Activated T-cell treated with anti-CD3 and anti-CD28 coated beads, Interleukin-2, amount 50 U/mL, for 24 hours (primary cell): Measurements from ENCODE around the gene ZNF547.

Experiments used
- DNase-seq: peaks from one replicate; pipeline ENCODE4 v3.0.0-alpha.2; 2020
- H3K27ac Mint-ChIP-seq: 2 replicates; pipeline ENCODE4 v1.8.0; 2020; ENCODE audit warnings: mild to moderate bottlenecking, mixed read lengths
- H3K27me3 Mint-ChIP-seq: 2 replicates; pipeline ENCODE4 v1.8.0; 2020; ENCODE audit warnings: mixed read lengths
- H3K36me3 Mint-ChIP-seq: 2 replicates; pipeline ENCODE4 v1.8.0; 2020; ENCODE audit warnings: low read depth, mixed read lengths
- H3K4me1 Mint-ChIP-seq: 2 replicates; pipeline ENCODE4 v1.8.0; 2020; ENCODE audit warnings: low read depth, mixed read lengths
- H3K4me3 Mint-ChIP-seq: 2 replicates; pipeline ENCODE4 v1.8.0; 2020; ENCODE audit warnings: mild to moderate bottlenecking, moderate library complexity, mixed read lengths
- H3K9me3 Mint-ChIP-seq: 2 replicates; pipeline ENCODE4 v1.8.0; 2020; ENCODE audit warnings: mixed read lengths

The ZNF547 gene

GRCh38 chr19:57389730-57390598 lies 26.6 kb downstream of the ZNF547 start, which contains the start of gene ZNF548:
ZNF548 (plus strand) TSS chr19:57389854; CDS start chr19:57390100, 246 bp downstream.
- Mint-ChIP-seq H3K27me3 (no peaks in the 10 kb centered on the region), H3K27ac (peak within 1 kb of the TSS; percentile 97), H3K4me1 (peaks cover 39% of the 10 kb centered on the region), H3K4me3 (peak within 1 kb of the TSS; percentile 86), H3K9me3 (peaks cover 54% of the 10 kb centered on the region), H3K36me3 (peaks cover 65% of the 10 kb centered on the region)
- peak; percentile 98 for DNase-seq

- no peak overlapping the region for H3K27ac Mint-ChIP-seq
- H3K36me3 Mint-ChIP-seq, result peaks cover 95% of the 10 kb centered on the region
- DNase-seq, result no peak
- H3K9me3 Mint-ChIP-seq, result peaks cover 63% of the 10 kb centered on the region
- H3K27me3 Mint-ChIP-seq, result no peaks in the 10 kb centered on the region
- H3K4me3 Mint-ChIP-seq, result no peak overlapping the region
- peaks cover 25% of the 10 kb centered on the region for H3K4me1 Mint-ChIP-seq
These were observed 32.4 kb downstream of the ZNF547 start for GRCh38 chr19:57395710-57396109.

- no peak for DNase-seq
- peaks cover 86% of the 10 kb centered on the region for H3K36me3 Mint-ChIP-seq
- H3K4me1 Mint-ChIP-seq, result peaks cover 6% of the 10 kb centered on the region
- no peak overlapping the region for H3K27ac Mint-ChIP-seq
- no peak overlapping the region for H3K4me3 Mint-ChIP-seq
- H3K27me3 Mint-ChIP-seq, result no peaks in the 10 kb centered on the region
- peaks cover 66% of the 10 kb centered on the region for H3K9me3 Mint-ChIP-seq
These were observed 35.5 kb downstream of the ZNF547 start for GRCh38 chr19:57398868-57399267.

GRCh38 chr19:57403737-57404563 lies 40.6 kb downstream of the ZNF547 start:
- Mint-ChIP-seq H3K36me3 (peaks cover 35% of the 10 kb centered on the region), H3K4me1 (peaks cover 6% of the 10 kb centered on the region), H3K27me3 (no peaks in the 10 kb centered on the region), H3K4me3 (no peak overlapping the region), H3K9me3 (peaks cover 21% of the 10 kb centered on the region), H3K27ac (no peak overlapping the region)
- no peak for DNase-seq

DNA sequence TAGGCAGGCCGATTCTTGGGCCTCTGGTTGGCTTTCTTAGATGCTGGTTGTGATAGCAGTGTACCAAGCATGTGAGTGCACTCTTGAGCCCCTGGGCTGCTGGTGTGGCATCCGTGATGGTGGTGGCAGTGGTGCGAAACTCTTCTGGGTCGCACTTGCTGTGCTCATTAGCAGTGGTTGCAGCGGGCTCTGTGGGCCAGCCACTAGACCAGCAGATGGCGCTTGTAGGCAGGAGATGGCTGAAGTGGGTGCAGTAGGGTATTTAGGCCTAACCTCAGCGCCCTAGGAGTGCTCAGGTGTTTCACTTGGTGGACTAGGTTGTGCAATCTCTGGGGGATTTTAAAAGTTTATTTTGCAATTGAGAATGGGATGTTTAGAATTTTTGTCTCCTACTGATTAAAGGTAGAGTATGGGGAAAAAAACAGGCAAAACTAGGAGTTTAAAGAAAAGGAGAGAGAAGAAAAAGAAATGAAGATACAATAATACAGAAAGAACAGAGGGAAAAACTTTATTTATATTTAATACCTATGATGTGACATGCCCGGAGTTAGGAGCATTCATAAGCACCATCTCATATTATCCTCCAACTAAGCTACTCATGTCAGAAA lies 43.3 kb downstream of the ZNF547 start:
- H3K4me1 Mint-ChIP-seq, result peaks cover 14% of the 10 kb centered on the region
- H3K27ac Mint-ChIP-seq, result no peak overlapping the region
- H3K4me3 Mint-ChIP-seq, result no peak overlapping the region
- peaks cover 16% of the 10 kb centered on the region for H3K9me3 Mint-ChIP-seq
- no peaks in the 10 kb centered on the region for H3K27me3 Mint-ChIP-seq
- H3K36me3 Mint-ChIP-seq, result peaks cover 19% of the 10 kb centered on the region
- peak; percentile 76 for DNase-seq

DNA sequence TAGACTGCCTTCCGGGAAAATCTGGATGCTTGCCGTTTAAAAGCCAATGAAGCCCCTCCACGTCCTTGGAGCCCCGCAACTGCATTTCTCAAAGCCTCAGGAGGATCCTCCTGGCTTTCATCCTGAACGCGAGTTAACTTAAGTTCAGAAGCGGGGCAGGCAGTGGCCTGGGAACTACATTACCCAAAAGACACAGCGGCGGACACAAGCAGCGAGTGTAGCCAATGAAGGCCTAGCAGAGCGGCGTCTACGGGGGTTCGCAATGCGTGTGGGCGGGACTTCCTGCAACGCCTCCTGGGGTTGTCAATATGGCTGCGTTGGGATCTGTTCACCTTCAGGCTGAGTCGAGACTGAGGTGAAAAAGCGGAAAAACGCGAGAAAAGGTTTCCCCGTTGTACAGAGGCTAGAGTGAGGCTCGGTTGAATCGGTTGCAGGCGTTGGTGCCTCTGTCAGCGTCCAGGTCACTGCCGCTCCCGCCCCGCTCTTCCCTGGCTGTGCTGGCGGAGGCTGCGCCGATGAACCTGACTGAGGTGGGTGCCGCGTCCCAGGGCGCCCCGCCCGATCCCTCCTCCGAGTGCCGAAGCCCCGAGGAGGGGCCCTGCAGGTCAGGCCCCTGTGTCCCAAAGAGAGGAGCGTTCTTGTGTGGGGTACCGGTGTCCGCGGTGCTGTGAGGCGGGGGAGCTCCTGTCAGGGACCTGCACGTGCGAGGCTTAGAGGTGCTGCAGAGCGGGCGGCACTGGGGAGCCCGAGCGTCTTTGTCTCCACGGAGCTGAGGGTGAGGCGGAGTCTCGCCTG lies 47.7 kb downstream of the ZNF547 start, which contains the start of gene ZNF17:
TSS of gene ZNF17 (plus strand) at position 285 of the 795 bp plus-strand sequence. CDS start 2,455 bp downstream, outside the sequence.
- Mint-ChIP-seq H3K27ac (peak within 1 kb of the TSS; percentile 92), H3K4me3 (peak within 1 kb of the TSS; percentile 96), H3K4me1 (peaks cover 32% of the 10 kb centered on the region), H3K9me3 (peaks cover 21% of the 10 kb centered on the region), H3K27me3 (no peaks in the 10 kb centered on the region), H3K36me3 (peaks cover 47% of the 10 kb centered on the region)
- DNase-seq, result peak; percentile 89

GRCh38 chr19:57419439-57419838 lies 56.1 kb downstream of the ZNF547 start:
- Mint-ChIP-seq H3K27me3 (no peaks in the 10 kb centered on the region), H3K4me3 (no peak overlapping the region), H3K36me3 (peaks cover 90% of the 10 kb centered on the region), H3K4me1 (peaks cover 6% of the 10 kb centered on the region), H3K9me3 (peaks cover 65% of the 10 kb centered on the region), H3K27ac (no peak overlapping the region)
- DNase-seq, result no peak

DNA sequence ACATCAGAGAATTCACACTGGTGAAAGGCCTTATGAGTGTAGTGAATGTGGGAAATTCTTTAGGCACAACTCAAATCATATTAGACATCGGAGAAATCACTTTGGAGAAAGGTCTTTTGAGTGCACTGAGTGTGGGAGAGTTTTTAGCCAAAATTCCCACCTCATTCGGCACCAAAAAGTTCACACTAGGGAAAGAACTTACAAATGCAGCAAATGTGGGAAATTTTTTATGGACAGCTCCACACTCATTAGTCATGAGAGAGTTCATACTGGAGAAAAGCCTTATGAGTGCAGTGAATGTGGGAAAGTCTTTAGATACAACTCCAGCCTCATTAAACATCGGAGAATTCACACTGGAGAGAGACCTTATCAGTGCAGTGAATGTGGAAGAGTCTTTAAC lies 57.7 kb downstream of the ZNF547 start:
- Mint-ChIP-seq H3K27me3 (no peaks in the 10 kb centered on the region), H3K4me3 (no peak overlapping the region), H3K36me3 (peaks cover 77% of the 10 kb centered on the region), H3K27ac (no peak overlapping the region), H3K9me3 (peaks cover 57% of the 10 kb centered on the region), H3K4me1 (peaks cover under 1% of the 10 kb centered on the region)
- no peak for DNase-seq
